HG02763 (cell line): ENCODE measurements around the gene PTGS1.
"Not testable (repeated sequence)": the region's sequence is repeated elsewhere in the genome, so short reads cannot be mapped to it uniquely, and the experiment has no call there.

Experiments used
- ATAC-seq: cut with Tn5 transposase; IDR thresholded peaks from one replicate; pipeline ENCODE4 v1.9.1; 2021; ENCODE audit warnings: mild to moderate bottlenecking, moderate library complexity; ENCODE audit not compliant: unreplicated experiment

PTGS1 gene

GRCh38 chr9:122370869-122371755, at the start of gene PTGS1:
Gene PTGS1, plus strand, starts transcription at chr9:122371024. Its CDS starts 61 bp downstream, at chr9:122371085.
- peak; percentile 55 for ATAC-seq

- no peak for ATAC-seq
These were observed 48.3 kb upstream of the PTGS1 start for GRCh38 chr9:122322553-122322952.

- ATAC-seq = not testable (repeated sequence)
These were observed 46.2 kb upstream of the PTGS1 start for GRCh38 chr9:122324665-122325064.

- no peak for ATAC-seq
These were observed 45.7 kb upstream of the PTGS1 start for GRCh38 chr9:122325124-122325523.

DNA sequence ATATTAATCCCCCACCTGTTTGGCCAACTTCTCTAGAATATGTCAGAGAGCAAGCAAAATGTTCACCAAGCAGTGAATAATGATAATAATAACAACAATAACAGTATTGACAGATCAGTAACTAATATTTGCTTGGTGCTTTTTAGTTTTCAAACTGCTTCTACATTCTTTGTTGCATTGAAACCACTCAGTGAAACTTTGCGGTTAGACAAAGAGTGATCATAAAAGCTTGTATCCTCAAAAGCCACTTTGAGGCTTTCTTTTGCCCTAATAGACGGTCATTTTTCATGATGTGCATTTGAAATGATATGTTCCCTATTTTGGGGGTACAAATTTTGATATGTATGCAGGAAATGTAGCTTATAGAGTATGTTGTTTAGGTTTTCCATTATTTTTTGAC, 43.6 kb upstream of the PTGS1 start:
- no peak for ATAC-seq

DNA sequence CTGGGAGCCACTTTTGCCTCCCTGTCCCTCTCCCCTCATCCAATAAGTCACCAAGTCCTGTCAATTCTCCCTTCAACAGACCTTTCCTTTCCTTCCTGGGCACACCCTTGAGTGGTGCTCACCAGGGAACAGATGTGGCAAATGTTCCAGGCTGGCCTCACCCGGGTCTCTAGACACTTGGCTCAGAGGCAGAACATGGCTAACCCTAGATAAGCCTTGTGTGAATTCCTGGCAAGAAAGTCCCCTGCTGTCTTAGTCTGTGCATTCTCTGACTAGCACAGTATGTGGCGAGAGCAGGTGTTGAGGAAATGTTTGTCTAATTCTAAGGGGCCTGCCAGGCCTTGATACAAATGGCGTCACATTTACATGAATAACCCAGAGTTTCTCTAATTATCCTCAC, 41.2 kb upstream of the PTGS1 start:
- ATAC-seq = no peak

DNA sequence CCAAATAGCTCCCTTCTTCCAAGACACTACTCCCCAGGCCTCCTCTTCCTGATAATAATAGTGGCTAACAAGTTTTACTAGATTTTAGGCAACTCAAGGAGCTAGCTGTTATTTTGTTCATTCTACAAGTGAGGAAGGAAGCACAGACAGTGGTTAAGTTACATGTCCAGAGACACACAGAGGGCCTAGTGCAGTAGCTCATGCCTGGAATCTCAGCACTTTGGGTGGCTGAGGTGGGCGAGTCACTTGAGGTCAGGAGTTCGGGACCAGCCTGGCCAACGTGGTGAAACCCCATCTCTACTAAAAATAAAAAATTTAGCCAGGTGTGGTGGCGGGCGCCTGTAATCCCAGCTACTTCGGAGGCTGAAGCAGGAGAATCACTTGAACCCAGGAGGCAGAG, 40.4 kb upstream of the PTGS1 start:
- not testable (repeated sequence) for ATAC-seq

DNA sequence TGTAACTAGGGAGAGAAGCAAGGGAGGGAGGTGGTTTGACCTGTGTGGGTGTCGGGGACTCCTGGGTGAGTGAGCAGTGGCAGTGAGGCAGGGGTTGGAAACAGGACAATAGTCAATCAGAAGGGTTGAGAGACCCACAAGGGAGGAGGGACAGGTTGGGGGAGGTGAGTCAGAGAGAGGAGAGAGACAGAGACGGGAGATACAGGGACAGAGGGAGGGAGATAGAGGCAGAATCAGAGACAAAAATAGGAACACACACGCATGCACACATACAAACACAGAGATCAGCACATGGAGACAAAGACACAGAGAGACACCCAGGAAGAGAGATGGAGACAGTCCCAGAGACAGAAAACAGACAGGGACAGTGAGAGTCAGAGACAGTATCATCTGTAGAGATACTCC, 39.3 kb upstream of the PTGS1 start:
- ATAC-seq = no peak

DNA sequence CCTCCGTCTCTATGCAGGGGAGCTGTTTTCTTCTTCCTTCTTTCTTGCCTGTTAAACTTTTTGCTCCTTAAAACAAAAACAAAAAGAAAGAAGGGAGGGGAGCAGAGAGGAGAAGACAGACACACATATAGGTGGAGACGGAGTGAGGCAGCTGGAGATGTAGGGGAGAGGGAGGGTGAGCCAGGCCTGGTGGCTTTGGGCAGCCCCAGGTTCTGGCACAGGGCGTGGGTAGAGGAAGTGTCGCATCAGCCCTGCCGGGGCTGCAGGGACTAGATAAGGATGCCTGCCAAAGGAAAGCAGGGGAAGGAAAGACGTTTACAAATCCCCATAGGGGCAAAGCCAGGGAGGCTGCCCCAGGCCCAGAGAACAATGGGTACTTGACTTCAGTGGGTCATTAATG, 38.7 kb upstream of the PTGS1 start:
- no peak for ATAC-seq

GRCh38 chr9:122332644-122333043, 38.2 kb upstream of the PTGS1 start:
- no peak for ATAC-seq

DNA sequence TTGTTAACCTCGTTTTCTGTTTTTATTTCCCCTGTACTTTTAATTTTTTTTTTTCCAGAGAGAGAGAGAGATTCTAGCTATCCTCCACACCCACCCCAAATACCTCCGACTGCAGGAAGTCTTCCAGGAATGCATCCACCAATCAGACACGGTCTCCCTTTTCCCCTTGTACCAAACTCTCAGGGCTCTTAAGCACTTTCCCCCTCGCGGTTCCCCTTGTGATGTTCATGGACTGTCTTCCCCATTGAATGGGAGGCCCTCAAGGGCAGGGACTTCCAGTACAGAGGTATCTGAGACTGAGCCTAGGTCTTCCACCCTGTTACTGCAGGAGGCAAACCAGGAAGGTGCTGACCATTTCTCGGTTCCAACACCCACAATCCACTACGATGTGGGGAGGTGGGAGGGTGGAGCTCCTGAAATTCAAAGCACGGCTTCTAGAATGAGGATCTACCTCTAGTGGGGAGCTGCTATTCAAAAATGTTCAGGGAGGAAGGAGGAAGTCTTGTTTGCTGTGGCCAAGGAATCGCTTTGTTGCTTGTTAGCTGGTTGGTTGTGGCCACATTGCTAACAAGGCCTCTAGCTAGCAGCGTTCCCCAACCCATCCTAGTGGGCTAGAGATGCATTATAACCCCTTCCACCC, 37.5 kb upstream of the PTGS1 start:
- ATAC-seq = no peak

DNA sequence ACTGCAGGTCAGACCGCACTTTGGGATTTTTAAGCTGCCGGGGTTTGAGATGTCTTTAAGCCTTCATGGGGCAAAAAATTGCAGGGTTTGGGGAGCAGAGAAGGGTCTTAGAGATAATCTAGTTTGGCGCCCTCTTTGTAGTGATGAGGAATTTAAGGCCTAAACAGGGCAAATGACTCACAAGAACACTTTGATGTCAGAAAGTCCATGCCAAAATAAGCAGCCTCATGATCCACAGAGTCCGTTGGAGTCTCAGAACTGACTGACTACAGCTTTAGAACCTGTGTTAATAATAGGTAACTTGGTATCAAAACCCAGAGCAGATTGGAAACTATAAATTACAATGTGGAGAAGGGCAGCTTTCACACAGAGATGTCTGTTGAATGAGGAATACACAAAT, 35.9 kb upstream of the PTGS1 start:
- ATAC-seq = no peak

DNA sequence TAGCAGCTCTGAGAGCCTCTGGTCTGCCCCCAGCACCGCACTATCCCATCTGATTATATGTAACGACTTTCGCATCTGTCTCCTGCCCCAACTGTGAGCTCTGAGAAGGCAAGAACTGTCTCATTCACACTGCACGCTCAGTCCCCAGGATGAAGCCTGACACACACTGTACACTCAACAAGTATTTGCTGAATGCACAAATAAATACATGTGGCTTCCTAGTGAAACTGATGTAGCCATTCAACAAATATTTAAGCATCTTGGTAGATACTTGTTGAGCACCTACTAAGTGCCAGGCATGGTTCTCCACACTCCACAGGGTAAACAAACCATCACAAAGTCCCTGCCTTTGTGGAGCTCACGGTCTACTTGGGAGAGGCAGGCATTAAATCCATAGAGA, 34.6 kb upstream of the PTGS1 start:
- ATAC-seq = no peak

DNA sequence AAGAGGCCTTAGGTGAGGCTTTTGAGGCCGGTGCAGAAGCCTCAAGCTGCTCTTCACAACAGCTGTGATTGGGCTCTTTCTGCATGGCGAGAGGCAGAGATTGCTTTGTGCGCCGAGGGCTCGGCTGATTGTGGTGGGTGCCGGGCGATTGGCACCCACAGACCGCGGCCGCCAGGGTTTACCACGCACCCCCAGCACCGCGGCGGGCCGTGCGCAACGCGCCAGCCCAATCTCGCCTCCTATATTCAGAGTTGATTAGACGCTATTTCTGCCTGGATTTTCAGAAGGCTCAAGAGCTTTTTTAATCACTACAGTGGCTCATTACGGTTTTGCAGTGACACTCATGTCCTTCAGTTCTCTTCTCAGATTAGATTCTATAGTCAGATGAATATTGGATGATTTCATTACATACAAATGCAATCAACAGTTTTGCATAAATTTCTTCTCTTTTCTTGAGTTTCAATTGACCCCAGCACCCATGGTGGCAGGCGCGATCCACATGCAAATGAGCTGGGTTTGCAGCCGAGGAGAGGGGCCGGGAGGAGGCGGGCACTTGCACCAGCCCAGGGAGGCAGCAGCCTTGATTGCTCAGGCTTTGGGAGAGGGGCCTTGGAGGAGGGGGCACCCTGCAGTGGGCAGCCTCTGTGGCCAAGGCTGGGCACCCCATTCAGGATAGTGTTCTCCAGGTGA, 33.8 kb upstream of the PTGS1 start:
- ATAC-seq = no peak

DNA sequence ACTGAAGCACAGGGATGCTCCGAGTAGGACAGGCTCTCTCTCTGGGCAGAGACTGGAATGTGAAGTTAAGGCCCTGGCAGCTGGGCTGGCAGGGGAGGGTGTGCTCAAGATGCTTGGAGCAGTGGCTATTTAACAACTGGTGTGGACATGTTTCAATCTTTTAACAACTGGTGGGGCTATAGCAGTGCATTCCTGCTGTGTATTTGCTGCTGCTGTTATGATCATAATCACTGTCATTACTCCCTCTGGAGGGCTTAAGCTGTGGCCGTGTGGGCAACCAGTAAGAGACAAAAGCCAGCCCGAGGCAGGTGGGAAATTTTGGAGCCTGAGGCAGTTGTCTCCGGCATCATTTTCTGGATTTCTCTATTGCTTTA, 33.3 kb upstream of the PTGS1 start:
- ATAC-seq = no peak

- ATAC-seq = no peak
These were observed 32.3 kb upstream of the PTGS1 start for GRCh38 chr9:122338536-122338935.

GRCh38 chr9:122338994-122339393, 31.8 kb upstream of the PTGS1 start:
- no peak for ATAC-seq

DNA sequence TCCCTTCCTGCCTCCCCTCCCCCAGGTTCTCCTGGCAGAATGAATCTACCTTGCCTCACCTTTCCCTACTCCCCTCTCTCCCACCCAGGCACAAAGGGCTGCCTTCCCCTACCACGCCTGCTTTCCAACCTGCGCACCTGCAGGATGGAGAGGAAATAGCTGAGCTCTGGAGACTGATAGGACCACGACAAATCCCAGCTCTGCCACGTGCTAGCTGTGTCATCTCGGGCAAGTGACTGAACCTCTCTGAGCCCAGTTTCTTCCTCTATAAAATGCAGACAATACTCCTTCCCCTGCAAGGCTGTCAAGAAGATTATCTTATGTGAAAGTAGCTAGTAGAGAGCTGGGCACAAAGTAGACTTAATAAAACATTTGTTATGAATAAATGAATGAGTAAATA, 31.2 kb upstream of the PTGS1 start:
- no peak for ATAC-seq

GRCh38 chr9:122340161-122340560, 30.7 kb upstream of the PTGS1 start:
- ATAC-seq = no peak

- no peak for ATAC-seq
These were observed 28.3 kb upstream of the PTGS1 start for GRCh38 chr9:122342323-122343050.
